HG02943 (cell line): ENCODE measurements around the gene MAGED4.
"Not testable (repeated sequence)": the region's sequence is repeated elsewhere in the genome, so short reads cannot be mapped to it uniquely, and the experiment has no call there.

ENCODE experiments used
- ATAC-seq: cut with Tn5 transposase; IDR thresholded peaks from one replicate; pipeline ENCODE4 v1.9.1; 2021; ENCODE audit warnings: mild to moderate bottlenecking, low read depth, moderate library complexity; ENCODE audit not compliant: unreplicated experiment

MAGED4 gene

DNA sequence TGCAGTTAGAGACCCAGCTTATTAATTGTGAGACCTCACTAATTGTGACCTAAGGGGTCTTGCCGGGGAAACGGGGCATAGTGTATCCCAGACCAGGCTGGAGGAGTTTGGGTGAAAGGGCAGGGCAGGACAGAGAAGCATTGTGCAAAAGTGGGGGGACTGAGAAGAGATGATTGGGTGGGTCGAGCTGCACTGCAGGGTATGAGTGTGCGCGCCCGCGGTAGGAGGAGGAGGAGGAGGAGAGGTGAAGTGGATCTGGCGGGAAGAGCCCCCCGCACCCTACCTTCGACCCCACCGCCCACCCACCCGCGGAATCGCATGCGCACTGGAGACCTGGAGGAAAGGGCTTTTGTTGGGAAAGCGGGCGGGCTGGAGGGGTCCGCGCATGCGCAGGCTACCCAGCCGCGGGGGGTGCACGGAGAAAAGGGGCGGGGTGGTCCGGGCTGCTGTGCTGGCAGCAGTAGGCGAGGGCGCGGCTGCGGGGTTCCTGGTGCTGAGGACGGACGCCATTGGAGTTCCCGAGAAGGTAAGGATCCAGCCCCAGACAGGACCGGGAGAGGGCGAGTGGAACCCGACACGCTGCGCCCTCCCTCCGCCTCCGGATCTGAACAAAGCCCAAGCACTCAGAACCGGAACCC is at the start of gene MAGED4:
Gene MAGED4 (plus strand): TSS at position 449 of the 638 bp plus-strand sequence. CDS start 1,035 bp downstream, outside the sequence.
- ATAC-seq: not testable (repeated sequence)

GRCh38 chrX:52138830-52139544 is 45.7 kb upstream of the MAGED4 start:
- no peak for ATAC-seq

GRCh38 chrX:52139545-52139895 is 45.2 kb upstream of the MAGED4 start:
- no peak for ATAC-seq

DNA sequence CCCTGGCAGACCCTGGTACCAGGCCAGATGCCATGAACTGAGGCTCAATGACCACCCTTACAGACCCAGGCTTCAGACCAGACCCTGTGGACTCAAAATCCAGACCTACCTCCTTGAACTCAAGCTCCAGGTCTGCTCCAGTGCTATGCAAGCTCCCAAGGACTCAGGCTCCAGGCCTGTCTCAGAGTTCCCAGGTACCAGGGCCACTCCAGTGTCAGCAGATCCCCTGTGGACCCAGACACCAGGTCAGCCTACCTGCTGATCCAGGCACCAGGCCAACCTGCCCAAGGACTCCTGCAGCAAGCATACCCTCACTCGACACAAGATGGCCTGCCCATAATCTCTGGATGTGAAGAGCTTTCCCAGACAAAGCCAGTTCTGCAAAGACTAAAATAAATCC is 44.7 kb upstream of the MAGED4 start:
- no peak for ATAC-seq

GRCh38 chrX:52150667-52151066 is 34.0 kb upstream of the MAGED4 start:
- ATAC-seq: not testable (repeated sequence)

- not testable (repeated sequence) for ATAC-seq
Measured at GRCh38 chrX:52160140-52160539, 24.5 kb upstream of the MAGED4 start.

DNA sequence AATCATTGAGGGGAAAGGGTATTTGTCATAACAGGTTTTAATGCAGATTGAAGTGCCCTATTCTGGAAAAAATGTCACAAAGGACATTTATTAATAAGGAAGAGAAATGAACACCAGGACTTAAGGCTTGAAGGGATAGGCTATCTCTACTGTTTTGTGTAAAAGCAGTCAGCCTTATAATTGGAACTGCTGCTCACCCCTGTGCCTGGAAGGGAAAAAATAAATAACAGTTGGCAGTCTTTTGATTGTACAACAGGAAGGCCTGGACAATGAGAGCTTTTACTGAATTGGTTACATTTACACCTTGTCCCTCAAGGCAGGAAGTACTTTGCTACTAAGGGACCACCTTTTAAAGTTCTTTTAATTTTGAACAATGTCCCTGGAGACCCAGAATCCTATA is 17.8 kb upstream of the MAGED4 start:
- ATAC-seq: no peak

GRCh38 chrX:52171055-52171454 is 13.6 kb upstream of the MAGED4 start:
- not testable (repeated sequence) for ATAC-seq

DNA sequence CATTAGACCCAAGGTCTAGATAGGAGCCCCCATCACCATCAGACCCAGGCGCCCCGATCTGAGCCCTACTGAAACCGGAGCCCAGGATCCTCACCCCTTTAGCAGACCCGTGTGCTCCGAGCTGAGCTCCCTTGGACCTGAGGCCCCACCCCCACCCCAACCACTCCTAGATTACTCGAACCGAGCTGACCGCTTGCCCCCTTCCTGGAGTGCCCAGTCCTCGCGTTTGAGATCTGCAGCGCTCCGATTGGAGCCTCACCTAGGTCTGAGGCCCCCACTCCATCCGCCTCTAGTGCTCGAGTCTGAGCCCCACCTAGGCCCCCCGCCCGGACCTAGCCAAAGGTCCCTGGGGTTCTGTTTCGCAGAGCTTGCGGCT is 378 bp downstream of the MAGED4 start:
- ATAC-seq: not testable (repeated sequence)

DNA sequence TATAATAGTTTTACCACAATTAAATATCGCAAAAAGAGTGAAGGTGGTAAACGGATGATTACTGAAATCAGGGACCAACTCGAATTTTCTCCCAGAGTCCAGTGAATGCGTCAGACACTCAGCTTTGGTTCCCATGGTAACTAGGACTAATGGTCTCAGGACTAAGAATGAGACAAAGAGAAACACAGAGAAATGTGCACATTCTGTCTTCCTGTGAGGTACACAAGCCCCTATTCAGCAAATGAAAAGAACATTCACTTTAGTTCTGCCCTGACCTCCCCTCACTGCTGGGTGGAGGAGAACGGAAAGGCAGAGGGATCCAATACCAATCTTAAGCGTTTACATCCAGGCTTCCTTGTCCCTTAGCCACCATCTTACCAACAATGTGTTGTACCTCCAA is 26.7 kb downstream of the MAGED4 start:
- not testable (repeated sequence) for ATAC-seq

- ATAC-seq: no peak
Measured at GRCh38 chrX:52213276-52213675, 28.6 kb downstream of the MAGED4 start.

DNA sequence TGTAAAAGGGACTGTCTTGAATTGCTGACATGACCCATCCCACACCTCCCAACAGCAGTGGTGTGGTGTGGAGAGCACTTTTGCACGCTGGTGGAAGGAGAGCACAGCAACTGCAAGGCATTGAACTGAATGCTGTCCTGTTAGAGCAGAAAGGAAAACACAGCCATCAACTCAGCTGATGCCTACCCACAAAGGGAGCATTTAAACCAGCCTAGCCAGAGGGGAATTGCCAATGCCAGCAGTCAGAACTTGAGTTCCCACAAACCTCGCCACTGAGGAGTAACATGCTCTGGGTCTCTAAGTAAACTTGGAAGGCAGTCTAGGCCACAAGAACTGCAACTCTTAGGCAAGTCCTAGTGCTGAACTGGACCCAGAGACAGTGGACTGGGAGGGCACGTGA is 31.9 kb downstream of the MAGED4 start:
- no peak for ATAC-seq

DNA sequence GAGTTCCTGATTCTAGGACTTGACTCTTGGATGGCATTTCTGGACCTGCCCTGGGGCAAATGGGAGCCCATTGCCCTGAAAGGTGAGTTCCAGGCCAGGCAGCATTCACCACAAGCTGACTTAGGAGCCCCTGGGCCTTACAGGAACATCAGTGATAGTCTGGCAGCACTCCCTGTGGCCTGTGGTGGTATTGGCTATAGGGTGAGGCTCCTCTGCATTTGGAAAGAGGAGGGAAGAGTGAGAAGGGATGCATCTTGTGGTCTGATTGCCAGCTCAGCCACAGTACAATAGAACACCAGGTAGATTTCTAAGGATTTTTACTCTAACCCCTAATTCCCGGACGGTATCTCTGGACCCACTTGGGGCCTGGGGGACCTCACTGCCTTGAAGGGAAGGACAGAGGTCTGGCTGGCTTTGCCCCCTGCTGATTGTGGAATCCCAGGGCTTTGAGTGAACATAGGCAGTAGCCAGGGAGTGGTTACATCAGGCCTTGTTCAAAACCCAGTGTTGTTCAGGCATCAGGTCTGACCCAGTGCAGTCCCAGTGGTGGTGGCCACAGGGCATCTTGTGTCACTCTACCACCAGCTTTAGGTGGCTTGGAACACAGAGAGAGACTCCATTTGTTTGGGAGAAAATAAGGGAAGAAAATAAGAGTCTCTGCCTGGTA is 32.9 kb downstream of the MAGED4 start:
- ATAC-seq: no peak

DNA sequence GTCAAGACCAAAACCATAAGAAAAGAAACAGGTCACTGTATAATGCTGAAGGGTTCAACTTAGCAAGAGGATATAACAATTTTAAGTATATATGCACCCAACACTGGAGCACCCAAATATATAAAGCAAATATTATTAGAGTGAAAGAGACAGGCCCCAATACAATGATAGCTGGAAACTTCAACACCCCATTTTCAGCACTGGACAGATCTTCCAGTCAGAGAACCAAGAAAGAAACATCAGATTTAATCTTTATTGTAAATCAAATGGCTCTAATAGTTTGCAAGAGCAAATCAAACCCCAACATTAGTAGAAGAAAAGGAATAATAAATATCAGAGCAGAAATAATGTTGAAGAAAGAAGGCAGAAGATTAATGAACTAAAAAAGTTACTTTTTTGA is 36.2 kb downstream of the MAGED4 start:
- ATAC-seq: no peak
